CD4-positive, alpha-beta T cell treated with Interleukin-6 at 100 ng/mL for 8 hours (primary cell): ENCODE results near the gene ATP6V0D1.
"Not testable (repeated sequence)": the region's sequence is repeated elsewhere in the genome, so short reads cannot be mapped to it uniquely, and the experiment has no call there.

Experiments
- DNase-seq: peaks from one replicate; pipeline ENCODE4 v3.0.0-alpha.2; 2020; ENCODE audit warnings: mixed read lengths, low spot score

ATP6V0D1 gene

GRCh38 chr16:67480833-67481560 lies at the start of gene ATP6V0D1:
Gene ATP6V0D1 (minus strand): TSS chr16:67481157. CDS start chr16:67481086, 71 bp downstream.
- DNase-seq, result peak; percentile 98

GRCh38 chr16:67530013-67530939 lies 49.3 kb upstream of the ATP6V0D1 start:
- no peak for DNase-seq

GRCh38 chr16:67529582-67530012 lies 48.6 kb upstream of the ATP6V0D1 start:
- DNase-seq, result no peak

- no peak for DNase-seq
Measured at GRCh38 chr16:67528870-67529581, 48.1 kb upstream of the ATP6V0D1 start.

- no peak for DNase-seq
Measured at GRCh38 chr16:67528222-67528869, 47.4 kb upstream of the ATP6V0D1 start, which contains the start of gene RIPOR1. Gene RIPOR1 (plus strand): TSS chr16:67528829. CDS start chr16:67538447, 9,618 bp downstream.

GRCh38 chr16:67526149-67526791 lies 45.3 kb upstream of the ATP6V0D1 start:
- no peak for DNase-seq

GRCh38 chr16:67525176-67525860 lies 44.4 kb upstream of the ATP6V0D1 start:
- DNase-seq, result peak; percentile 0

- DNase-seq, result peak; percentile 96
Measured at GRCh38 chr16:67521095-67521804, 40.3 kb upstream of the ATP6V0D1 start.

GRCh38 chr16:67519242-67519641 lies 38.3 kb upstream of the ATP6V0D1 start:
- no peak for DNase-seq

GRCh38 chr16:67518676-67519075 lies 37.7 kb upstream of the ATP6V0D1 start:
- no peak for DNase-seq

- no peak for DNase-seq
Measured at GRCh38 chr16:67517661-67518423, 36.9 kb upstream of the ATP6V0D1 start.

- DNase-seq, result no peak
Measured at GRCh38 chr16:67517155-67517445, 36.1 kb upstream of the ATP6V0D1 start.

GRCh38 chr16:67516296-67517154 lies 35.6 kb upstream of the ATP6V0D1 start:
- no peak for DNase-seq

GRCh38 chr16:67514382-67514828 lies 33.4 kb upstream of the ATP6V0D1 start:
- peak; percentile 83 for DNase-seq

GRCh38 chr16:67513892-67514291 lies 32.9 kb upstream of the ATP6V0D1 start:
- not testable (repeated sequence) for DNase-seq

GRCh38 chr16:67509016-67509415 lies 28.1 kb upstream of the ATP6V0D1 start:
- no peak for DNase-seq

- no peak for DNase-seq
Measured at GRCh38 chr16:67506468-67506867, 25.5 kb upstream of the ATP6V0D1 start.
